ENCODE data around the gene FBXL3. TPM values are rescaled to one million over a fixed set of nuclear protein-coding genes. Genes with fewer than 3 reads are reported as not detected.

The FBXL3 gene
- total and polyA plus RNA-seq, 2 of the 8 experiments (the other 6 are each of a cell fraction or from before 2014, with no cell fraction given), result 4.9 to 14.9 TPM

- TF ChIP-seq BCL11A (IDR thresholded peaks at IDR 0.05; ENCODE audit: low read depth in 2 of 2, low read length in 2 of 2), result no peak
- no peak for TF ChIP-seq NRF1 (IDR thresholded peaks at IDR 0.05; ENCODE audit: low read depth, low read length)
- TF ChIP-seq, protein P1, sequence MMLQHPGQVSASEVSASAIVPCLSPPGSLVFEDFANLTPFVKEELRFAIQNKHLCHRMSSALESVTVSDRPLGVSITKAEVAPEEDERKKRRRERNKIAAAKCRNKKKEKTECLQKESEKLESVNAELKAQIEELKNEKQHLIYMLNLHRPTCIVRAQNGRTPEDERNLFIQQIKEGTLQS (IDR thresholded peaks at IDR 0.05; ENCODE audit: insufficient read depth, low read depth, low read length), result no peak
Observed at GRCh38 chr13:77001963-77002587, 24.9 kb downstream of the FBXL3 start (continued).
